Sciatic nerve (tissue), 2 donors: ENCODE results near the gene HMGCLL1. TPM values are rescaled to one million over a fixed set of nuclear protein-coding genes. Genes with fewer than 3 reads are reported as not detected.

Experiments
- ATAC-seq: fragments of 200-7000 bp; cut with Tn5 transposase; one replicate; pipeline ENCODE4 v1.9.1; 2020; ENCODE audit warnings: mild to moderate bottlenecking, moderate library complexity
- DNase-seq: peaks from one replicate; pipeline ENCODE4 v3.0.0-alpha.2; 2020; ENCODE audit warnings: low spot score
- intact Hi-C: fragments of 100-400 bp; cut with DNase I; formaldehyde crosslinking; loops from one replicate; pipeline ENCODE4 v1.14.2; 2022
- total RNA-seq: library from RNA; stranded (reverse); fragmentation: NEBNext Ultra II Directional; extraction: Animal tissue kit (Norgen Biotek cat#: 25700); gene quantifications from one replicate; pipeline ENCODE4 v1.2.1, GENCODE V29; 2021
- donor health status: DM: no; HTN: no; CAD: no.
- donor health status: DM: no; HTN: no; CAD: no.

HMGCLL1 gene
- 3.8 TPM for total RNA-seq

GRCh38 chr6:55578537-55579363, at the start of gene HMGCLL1:
Gene HMGCLL1, minus strand, starts transcription at chr6:55579192. Its CDS starts 137 bp downstream, at chr6:55579055.
- ATAC-seq (peak; percentile 95), DNase-seq (peak; percentile 62)
- intact Hi-C loops = no loop called here

GRCh38 chr6:55621993-55622392, 43.0 kb upstream of the HMGCLL1 start:
- intact Hi-C loops = no loop called here
- ATAC-seq = no peak
- DNase-seq = no peak

- DNase-seq (no peak), ATAC-seq (no peak)
- intact Hi-C loops = no loop called here
Observed at GRCh38 chr6:55621244-55621643, 42.3 kb upstream of the HMGCLL1 start.

- DNase-seq (no peak), ATAC-seq (no peak)
- intact Hi-C loops = no loop called here
Observed at GRCh38 chr6:55617272-55617671, 38.3 kb upstream of the HMGCLL1 start.

GRCh38 chr6:55604021-55604420, 25.0 kb upstream of the HMGCLL1 start:
- ATAC-seq (no peak), DNase-seq (no peak)
- intact Hi-C loops = no loop called here

- DNase-seq (no peak), ATAC-seq (no peak)
- intact Hi-C loops = no loop called here
Observed at GRCh38 chr6:55601120-55601519, 22.1 kb upstream of the HMGCLL1 start.

GRCh38 chr6:55594442-55594841, 15.4 kb upstream of the HMGCLL1 start:
- intact Hi-C loops = no loop called here
- ATAC-seq (no peak), DNase-seq (no peak)

- intact Hi-C loops = no loop called here
- DNase-seq (no peak), ATAC-seq (peak; percentile 44)
Observed at GRCh38 chr6:55584654-55585354, 5.8 kb upstream of the HMGCLL1 start.

- DNase-seq (no peak), ATAC-seq (no peak)
- intact Hi-C loops = no loop called here
Observed at GRCh38 chr6:55576811-55577210, 2.2 kb downstream of the HMGCLL1 start.

- ATAC-seq = no peak
- no peak for DNase-seq
- intact Hi-C loops = no loop called here
Observed at GRCh38 chr6:55574556-55574955, 4.4 kb downstream of the HMGCLL1 start.

GRCh38 chr6:55569638-55570037, 9.4 kb downstream of the HMGCLL1 start:
- ATAC-seq (no peak), DNase-seq (no peak)
- intact Hi-C loops = no loop called here

GRCh38 chr6:55568808-55569439, 10.1 kb downstream of the HMGCLL1 start:
- ATAC-seq = peak; percentile 94
- no peak for DNase-seq
- intact Hi-C loops = no loop called here

- DNase-seq = no peak
- intact Hi-C loops = no loop called here
- peak; percentile 62 for ATAC-seq
Observed at GRCh38 chr6:55567558-55567957, 11.4 kb downstream of the HMGCLL1 start.

GRCh38 chr6:55566036-55566710, 12.8 kb downstream of the HMGCLL1 start:
- intact Hi-C loops = no loop called here
- no peak for DNase-seq
- ATAC-seq = no peak

GRCh38 chr6:55562318-55562717, 16.7 kb downstream of the HMGCLL1 start:
- intact Hi-C loops = no loop called here
- DNase-seq (no peak), ATAC-seq (peak; percentile 15)

- DNase-seq = no peak
- intact Hi-C loops = no loop called here
- ATAC-seq = peak; percentile 44
Observed at GRCh38 chr6:55560290-55560885, 18.6 kb downstream of the HMGCLL1 start.

- intact Hi-C loops = no loop called here
- DNase-seq = no peak
- no peak for ATAC-seq
Observed at GRCh38 chr6:55557146-55557545, 21.8 kb downstream of the HMGCLL1 start.

- intact Hi-C loops = no loop called here
- DNase-seq (no peak), ATAC-seq (no peak)
Observed at GRCh38 chr6:55545791-55546190, 33.2 kb downstream of the HMGCLL1 start.
